ENCODE results near the gene KRTAP3-3.

KRTAP3-3 gene

DNA sequence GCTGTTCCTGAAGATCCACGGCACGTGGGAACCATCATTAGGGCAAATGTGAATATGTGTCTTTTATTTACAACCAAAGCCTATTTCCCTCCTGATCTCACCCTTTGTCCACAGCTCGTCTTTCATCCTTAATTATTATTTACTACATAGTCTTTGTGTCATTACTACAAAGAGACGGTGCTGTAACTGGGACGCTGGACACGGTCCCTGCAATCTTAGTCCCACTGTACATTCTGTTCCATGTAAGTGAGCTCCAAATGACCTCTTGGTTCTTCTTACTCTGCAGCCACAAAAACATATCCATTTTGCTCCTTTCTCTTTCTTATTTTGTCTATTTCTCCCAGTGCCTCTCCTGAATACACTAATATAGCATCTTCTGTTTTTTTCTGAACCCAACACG lies 43.8 kb downstream of the KRTAP3-3 start:
- Histone ChIP-seq H3K4me2 (no peak overlapping the region), H3K27me3 (no peaks in the 10 kb centered on the region), H3K4me1 (no peaks in the 10 kb centered on the region), H3K36me3 (no peaks in the 10 kb centered on the region), H4K20me1 (no peaks in the 10 kb centered on the region), H3K27ac (no peak overlapping the region), H3K4me3 (no peak overlapping the region), H3K9me3 (no peaks in the 10 kb centered on the region), H3K9ac (no peak overlapping the region)
- no peak for TF ChIP-seq Cebpa-rat (IDR thresholded peaks at IDR 0.05)

DNA sequence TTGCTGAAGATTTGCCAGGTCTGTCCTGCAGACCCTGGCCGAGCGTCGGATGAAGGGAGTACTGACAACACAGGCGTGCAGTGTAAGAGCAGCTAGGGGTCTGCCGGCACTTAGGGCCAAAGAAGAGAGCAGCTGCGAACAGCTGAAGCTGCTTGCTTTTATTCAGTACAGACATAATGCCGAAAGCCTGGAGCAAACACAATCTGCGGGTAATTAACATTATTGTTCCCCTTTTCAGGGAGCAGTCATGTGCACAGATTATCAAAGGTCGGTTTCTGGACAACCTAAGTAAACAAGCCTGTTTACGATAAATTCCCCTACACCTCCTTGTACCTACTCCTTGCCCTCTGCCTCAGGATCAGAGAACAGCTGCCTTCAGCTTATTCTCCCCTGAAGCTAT lies 44.5 kb downstream of the KRTAP3-3 start:
- H3K4me3 ChIP-seq = no peak overlapping the region
- H3K36me3 ChIP-seq = no peaks in the 10 kb centered on the region
- H3K4me1 ChIP-seq = no peaks in the 10 kb centered on the region
- H3K9me3 ChIP-seq = no peaks in the 10 kb centered on the region
- H3K27me3 ChIP-seq = no peaks in the 10 kb centered on the region
- H3K9ac ChIP-seq = no peak overlapping the region
- H4K20me1 ChIP-seq = no peaks in the 10 kb centered on the region
- TF ChIP-seq Cebpa-rat (IDR thresholded peaks at IDR 0.05) = no peak
- H3K27ac ChIP-seq = no peak overlapping the region
- H3K4me2 ChIP-seq = no peak overlapping the region

DNA sequence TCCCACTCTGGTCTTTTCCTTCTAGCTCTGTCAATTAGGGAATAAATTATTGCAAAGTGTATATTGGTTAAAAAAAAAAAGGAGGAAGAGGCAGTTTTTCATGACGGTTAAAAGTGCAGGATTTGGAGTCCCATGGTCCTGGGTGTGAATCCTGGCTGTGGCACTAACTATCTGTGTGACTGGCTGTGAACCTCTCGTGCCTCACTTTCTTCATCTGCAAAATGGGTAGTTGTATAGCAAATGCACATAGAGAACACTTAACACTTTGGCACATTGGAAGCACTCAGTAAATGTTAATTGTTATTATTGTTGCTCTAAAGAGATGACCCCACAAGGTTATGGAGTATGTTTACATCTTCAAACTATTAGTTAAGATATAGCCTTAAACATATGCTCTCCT lies 46.0 kb downstream of the KRTAP3-3 start:
- Histone ChIP-seq H3K27me3 (no peaks in the 10 kb centered on the region), H3K9me3 (no peaks in the 10 kb centered on the region), H3K27ac (no peak overlapping the region), H3K9ac (no peak overlapping the region), H3K4me2 (no peak overlapping the region), H3K4me3 (no peak overlapping the region), H3K4me1 (no peaks in the 10 kb centered on the region), H4K20me1 (no peaks in the 10 kb centered on the region), H3K36me3 (no peaks in the 10 kb centered on the region)
- TF ChIP-seq Cebpa-rat (IDR thresholded peaks at IDR 0.05) = no peak

DNA sequence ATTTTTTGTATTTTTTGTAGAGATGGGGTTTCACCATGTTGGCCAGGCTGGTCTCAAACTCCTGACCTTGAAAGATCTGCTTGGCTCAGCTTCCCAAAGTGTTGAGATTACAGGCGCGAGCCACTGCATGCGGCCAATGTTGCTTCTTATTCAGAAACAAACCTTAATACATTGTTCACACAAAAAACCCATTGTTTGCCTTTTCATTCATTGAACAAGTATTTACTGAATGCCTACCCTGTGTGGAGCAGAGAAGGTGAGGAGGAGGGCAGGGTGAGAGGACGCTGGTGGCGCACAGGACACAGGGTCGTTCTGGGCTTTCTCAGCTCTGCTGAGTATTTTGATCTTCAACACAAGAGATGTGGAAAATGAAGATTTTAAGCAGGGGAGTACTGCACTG lies 48.5 kb downstream of the KRTAP3-3 start:
- Histone ChIP-seq H3K4me1 (no peaks in the 10 kb centered on the region), H3K27ac (no peak overlapping the region), H4K20me1 (no peaks in the 10 kb centered on the region), H3K9ac (no peak overlapping the region), H3K9me3 (no peaks in the 10 kb centered on the region), H3K4me2 (no peak overlapping the region), H3K27me3 (no peaks in the 10 kb centered on the region), H3K36me3 (no peaks in the 10 kb centered on the region), H3K4me3 (no peak overlapping the region)
- TF ChIP-seq Cebpa-rat (IDR thresholded peaks at IDR 0.05) = no peak

DNA sequence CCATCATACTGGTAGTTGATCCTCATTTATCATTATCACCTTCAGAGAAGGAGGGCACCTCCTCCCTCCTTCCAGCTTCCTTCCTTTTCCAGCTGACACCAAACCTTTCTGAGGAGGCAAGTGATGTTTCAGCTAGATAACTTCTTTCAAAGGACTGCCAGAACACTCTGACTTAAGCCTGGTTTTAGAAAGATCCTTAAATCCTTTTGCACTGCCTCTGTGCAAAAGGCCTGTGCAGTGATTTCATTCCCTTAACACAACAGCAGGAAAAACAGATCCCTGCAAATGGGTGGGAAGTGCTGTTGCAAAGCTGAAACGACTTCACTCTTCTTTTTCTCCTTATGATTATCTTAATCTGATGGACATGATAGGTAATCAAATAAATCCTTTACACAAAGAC lies 49.4 kb downstream of the KRTAP3-3 start:
- Histone ChIP-seq H3K9ac (no peak overlapping the region), H3K36me3 (no peaks in the 10 kb centered on the region), H3K4me1 (no peaks in the 10 kb centered on the region), H3K4me3 (no peak overlapping the region), H3K9me3 (no peaks in the 10 kb centered on the region), H3K27ac (no peak overlapping the region), H3K27me3 (no peaks in the 10 kb centered on the region), H3K4me2 (no peak overlapping the region), H4K20me1 (no peaks in the 10 kb centered on the region)
- TF ChIP-seq Cebpa-rat (IDR thresholded peaks at IDR 0.05) = no peak
